Ascending aorta (tissue), 2 donors: Measurements from ENCODE around the gene KRT76. TPM values are rescaled to one million over a fixed set of nuclear protein-coding genes. Genes with fewer than 3 reads are reported as not detected.
"Not testable (repeated sequence)": the region's sequence is repeated elsewhere in the genome, so short reads cannot be mapped to it uniquely, and the experiment has no call there.

Source experiments
- DNase-seq, 2 donors: peaks; one replicate each; pipeline ENCODE4 v3.0.0-alpha.2; 2019; ENCODE audit warnings: low spot score in 2 of 2
- H3K27ac ChIP-seq, 2 donors: fragments of 200-600 bp; sonication (generic); one replicate each; pipeline ENCODE4 v1.5.1; 2016 to 2017; ENCODE audit warnings: mild to moderate bottlenecking in 1 of 2
- H3K27me3 ChIP-seq: fragments of 200-600 bp; sonication (generic); one replicate; pipeline ENCODE4 v1.5.1; 2017
- H3K36me3 ChIP-seq, 2 donors: fragments of 200-600 bp; sonication (generic); one replicate each; pipeline ENCODE4 v1.5.1; 2016
- H3K4me1 ChIP-seq, 2 donors: fragments of 200-600 bp; sonication (generic); one replicate each; pipeline ENCODE4 v1.5.1; 2016 to 2017; ENCODE audit warnings: mild to moderate bottlenecking in 1 of 2
- H3K4me3 ChIP-seq, 2 donors: fragments of 200-600 bp; sonication (generic); one replicate each; pipeline ENCODE4 v1.5.1; 2016 to 2017; ENCODE audit warnings: mild to moderate bottlenecking in 1 of 2
- H3K9me3 ChIP-seq, 2 donors: fragments of 200-600 bp; sonication (generic); one replicate each; pipeline ENCODE4 v1.5.1; 2016
- intact Hi-C: fragments of 100-400 bp; cut with DNase I; formaldehyde crosslinking; loops from one replicate; pipeline ENCODE4 v1.15.1; 2023
- total RNA-seq: library from RNA; depleted of rRNA; stranded (reverse); fragments of >200 nt; gene quantifications from one replicate; pipeline ENCODE4 v1.1.0, GENCODE V29; 2016
- TF ChIP-seq, protein P1 (sequence below), 3 experiments: fragments of 200-600 bp in 2 of 3; fragments of 450-650 bp in 1 of 3; sonication (generic) in 2 of 3; IDR thresholded peaks; one replicate each; pipeline ENCODE4 v1.5.1; 2016 to 2019; ENCODE audit warnings: antibody characterized with exemption in 3 of 3, mild to moderate bottlenecking in 1 of 3, moderate library complexity in 1 of 3

KRT76 gene
- total RNA-seq, 1 donor from 2014 or later = not detected

DNA sequence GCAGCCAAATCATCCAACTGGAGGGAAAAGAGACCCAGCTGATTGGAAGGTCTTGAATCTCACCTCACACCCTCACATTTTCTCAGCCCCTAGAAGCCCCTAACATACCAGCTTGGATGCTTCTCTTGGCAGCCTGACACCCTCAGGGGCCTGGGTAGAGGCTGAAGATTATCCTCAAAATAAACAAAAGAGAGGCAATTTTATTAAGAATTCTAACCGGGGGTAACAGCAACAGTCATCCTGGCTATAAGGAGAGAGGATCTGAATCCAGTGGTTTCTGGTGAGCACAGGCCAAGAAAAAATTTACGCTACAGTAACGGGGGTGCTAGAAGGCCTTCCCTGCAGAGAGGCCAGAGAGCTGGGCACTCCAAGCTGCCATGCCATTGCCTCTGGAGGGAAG, 21.6 kb downstream of the KRT76 start:
- H3K27me3 ChIP-seq = no peaks in the 10 kb centered on the region
- H3K4me3 ChIP-seq = no peak overlapping the region
- no peak for DNase-seq
- no peak overlapping the region for H3K27ac ChIP-seq
- TF ChIP-seq, protein P1, sequence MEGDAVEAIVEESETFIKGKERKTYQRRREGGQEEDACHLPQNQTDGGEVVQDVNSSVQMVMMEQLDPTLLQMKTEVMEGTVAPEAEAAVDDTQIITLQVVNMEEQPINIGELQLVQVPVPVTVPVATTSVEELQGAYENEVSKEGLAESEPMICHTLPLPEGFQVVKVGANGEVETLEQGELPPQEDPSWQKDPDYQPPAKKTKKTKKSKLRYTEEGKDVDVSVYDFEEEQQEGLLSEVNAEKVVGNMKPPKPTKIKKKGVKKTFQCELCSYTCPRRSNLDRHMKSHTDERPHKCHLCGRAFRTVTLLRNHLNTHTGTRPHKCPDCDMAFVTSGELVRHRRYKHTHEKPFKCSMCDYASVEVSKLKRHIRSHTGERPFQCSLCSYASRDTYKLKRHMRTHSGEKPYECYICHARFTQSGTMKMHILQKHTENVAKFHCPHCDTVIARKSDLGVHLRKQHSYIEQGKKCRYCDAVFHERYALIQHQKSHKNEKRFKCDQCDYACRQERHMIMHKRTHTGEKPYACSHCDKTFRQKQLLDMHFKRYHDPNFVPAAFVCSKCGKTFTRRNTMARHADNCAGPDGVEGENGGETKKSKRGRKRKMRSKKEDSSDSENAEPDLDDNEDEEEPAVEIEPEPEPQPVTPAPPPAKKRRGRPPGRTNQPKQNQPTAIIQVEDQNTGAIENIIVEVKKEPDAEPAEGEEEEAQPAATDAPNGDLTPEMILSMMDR (IDR thresholded peaks at IDR 0.05) = no peak
- peaks cover 0 to 4% of the 10 kb centered on the region in 2 donors for H3K9me3 ChIP-seq
- H3K4me1 ChIP-seq = no peaks in the 10 kb centered on the region
- H3K36me3 ChIP-seq = no peaks in the 10 kb centered on the region
- intact Hi-C loops = no loop called here

DNA sequence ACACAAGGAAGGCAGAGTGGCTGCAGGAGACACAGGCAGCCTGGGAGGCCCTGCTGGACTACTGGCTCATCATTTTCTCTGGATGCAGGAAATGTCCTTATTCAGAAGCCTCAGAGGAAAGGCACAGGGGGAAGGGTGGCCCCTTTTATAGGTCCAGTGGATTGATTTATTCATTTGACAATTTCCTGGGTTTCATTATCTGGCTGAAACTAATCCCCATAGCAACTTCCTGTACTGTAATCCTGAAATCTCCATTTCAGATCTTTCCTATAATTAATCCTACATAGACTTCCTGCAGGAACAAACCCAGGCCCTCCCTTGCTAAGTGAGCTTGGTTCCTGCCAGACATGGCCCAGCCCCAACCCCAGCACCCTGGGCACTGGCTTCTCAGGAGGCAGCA, 23.0 kb downstream of the KRT76 start:
- Histone ChIP-seq H3K27me3 (no peaks in the 10 kb centered on the region), H3K36me3 (no peaks in the 10 kb centered on the region), H3K4me3 (no peak overlapping the region), H3K27ac (no peak overlapping the region), H3K4me1 (no peaks in the 10 kb centered on the region), H3K9me3 (no peaks in the 10 kb centered on the region)
- no peak for DNase-seq
- TF ChIP-seq, protein P1 (IDR thresholded peaks at IDR 0.05) = no peak
- intact Hi-C loops = no loop called here

DNA sequence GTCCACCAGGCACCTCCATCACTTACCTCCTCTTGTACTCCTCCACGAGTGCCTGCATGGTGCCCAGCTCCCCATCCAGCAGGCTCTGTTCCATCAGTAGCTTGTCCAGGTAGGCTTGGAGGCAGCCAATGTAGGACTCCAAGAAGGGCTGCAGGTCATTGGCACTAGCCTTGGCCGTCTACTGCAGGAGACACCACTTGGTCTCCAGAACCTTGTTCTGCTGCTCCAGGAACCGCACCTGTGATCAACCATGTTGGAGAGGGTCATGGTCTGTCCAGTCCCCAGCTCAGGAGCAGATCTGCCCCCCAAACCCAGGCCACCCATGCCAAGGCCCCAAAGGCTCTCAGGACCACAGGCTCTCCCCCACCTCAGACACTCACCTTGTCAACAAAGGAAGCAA, 23.9 kb downstream of the KRT76 start:
- no peak for DNase-seq
- Histone ChIP-seq H3K4me3 (no peak overlapping the region), H3K9me3 (no peaks in the 10 kb centered on the region), H3K36me3 (no peaks in the 10 kb centered on the region), H3K27ac (no peak overlapping the region), H3K27me3 (no peaks in the 10 kb centered on the region), H3K4me1 (no peaks in the 10 kb centered on the region)
- TF ChIP-seq, protein P1 (IDR thresholded peaks at IDR 0.05) = no peak
- intact Hi-C loops = no loop called here

DNA sequence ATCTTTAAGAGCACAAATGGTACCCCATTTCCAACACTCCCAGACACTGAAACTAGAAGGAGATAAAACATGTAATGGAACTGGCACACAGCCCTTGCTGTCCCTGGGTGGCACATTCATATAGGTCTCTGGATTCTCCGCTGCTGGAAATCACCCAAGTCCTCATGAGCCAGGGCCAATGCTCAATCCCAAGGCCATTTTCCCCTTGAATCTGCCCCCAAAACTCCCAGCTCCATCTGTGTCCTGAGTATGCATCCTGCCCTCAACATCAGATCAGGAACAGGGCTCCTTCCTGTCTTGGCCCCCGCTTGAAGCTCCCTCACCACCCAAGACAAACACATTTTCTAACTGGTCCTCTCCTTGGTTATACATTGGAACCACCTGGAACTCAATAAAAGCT, 24.6 kb downstream of the KRT76 start:
- Histone ChIP-seq H3K4me1 (no peaks in the 10 kb centered on the region), H3K27me3 (no peaks in the 10 kb centered on the region), H3K27ac (no peak overlapping the region), H3K36me3 (no peaks in the 10 kb centered on the region), H3K9me3 (no peaks in the 10 kb centered on the region), H3K4me3 (no peak overlapping the region)
- intact Hi-C loops = no loop called here
- DNase-seq = no peak
- TF ChIP-seq, protein P1 (IDR thresholded peaks at IDR 0.05) = no peak

GRCh38 chr12:52751795-52752194, 25.4 kb downstream of the KRT76 start:
- intact Hi-C loops = no loop called here
- TF ChIP-seq, protein P1 (IDR thresholded peaks at IDR 0.05) = no peak
- no peak for DNase-seq
- no peaks in the 10 kb centered on the region for H3K9me3 ChIP-seq
- H3K36me3 ChIP-seq = no peaks in the 10 kb centered on the region
- no peaks in the 10 kb centered on the region for H3K27me3 ChIP-seq
- H3K27ac ChIP-seq = no peak overlapping the region
- H3K4me3 ChIP-seq = no peak overlapping the region
- no peaks in the 10 kb centered on the region for H3K4me1 ChIP-seq

- H3K9me3 ChIP-seq, H3K27me3 ChIP-seq, intact Hi-C loops, H3K4me1 ChIP-seq, H3K36me3 ChIP-seq, H3K27ac ChIP-seq, H3K4me3 ChIP-seq, DNase-seq: not testable (repeated sequence)
Observed at GRCh38 chr12:52750532-52750931, 26.6 kb downstream of the KRT76 start.
